Lung (tissue), 12 donors: Measurements from ENCODE around the gene POM121L2. TPM values are rescaled to one million over a fixed set of nuclear protein-coding genes. Genes with fewer than 3 reads are reported as not detected.

Experiments used
- ATAC-seq: fragments of 200-7000 bp; cut with Tn5 transposase; one replicate; pipeline ENCODE4 v1.9.1; 2020; ENCODE audit warnings: moderate number of reproducible peaks; ENCODE audit not compliant: insufficient read depth, low FRiP score
- DNase-seq, 3 donors: peaks; one replicate each; pipeline ENCODE4 v3.0.0-alpha.2; 2013 to 2017
- H3K27ac ChIP-seq, 2 donors: one replicate each; pipeline ENCODE4 v1.5.1; 2013; ENCODE audit warnings: mild to moderate bottlenecking in 2 of 2, moderate library complexity in 2 of 2, control low read depth in 1 of 2, inconsistent platforms in 1 of 2, low read depth in 1 of 2, low read length in 1 of 2
- H3K27me3 ChIP-seq, 3 donors: one replicate each; pipeline ENCODE4 v1.5.1; 2013; ENCODE audit warnings: low read length in 2 of 3; ENCODE audit not compliant: control insufficient read depth in 3 of 3, insufficient read depth in 3 of 3
- H3K36me3 ChIP-seq, 4 donors: one replicate each; pipeline ENCODE4 v1.5.1; 2013; ENCODE audit warnings: low read length in 4 of 4, mild to moderate bottlenecking in 1 of 4, moderate library complexity in 1 of 4; ENCODE audit not compliant: control insufficient read depth in 4 of 4, insufficient read depth in 4 of 4
- H3K4me1 ChIP-seq, 5 donors: one replicate each; pipeline ENCODE4 v1.5.1; 2013; ENCODE audit warnings: low read length in 5 of 5, mild to moderate bottlenecking in 2 of 5, moderate library complexity in 1 of 5; ENCODE audit not compliant: control insufficient read depth in 5 of 5, insufficient read depth in 5 of 5
- H3K4me3 ChIP-seq: one replicate; pipeline ENCODE4 v1.5.1; 2013; ENCODE audit warnings: mild to moderate bottlenecking, control low read depth, moderate library complexity
- H3K9ac ChIP-seq, 2 donors: one replicate each; pipeline ENCODE4 v1.5.1; 2013; ENCODE audit warnings: low read length in 2 of 2, control low read depth in 1 of 2; ENCODE audit not compliant: insufficient read depth in 1 of 2
- H3K9me3 ChIP-seq, 4 donors: one replicate each; pipeline ENCODE4 v1.5.1; 2013; ENCODE audit warnings: low read length in 3 of 4, mild to moderate bottlenecking in 1 of 4, moderate library complexity in 1 of 4; ENCODE audit not compliant: control insufficient read depth in 4 of 4, insufficient read depth in 3 of 4
- WGBS, 2 donors: extraction: QIAGEN DNeasy Blood & Tissue Kit; methylation state at CpG; one replicate each; pipeline ENCODE4 v1.1.7; 2013; 5-methylcytosine and 5-hydroxymethylcytosine counted together
- polyA plus RNA-seq, 2 donors: library from polyadenylated mRNA; stranded (reverse); fragments of 200-250 nt; gene quantifications; one replicate each; pipeline ENCODE4 v1.2.1, GENCODE V29; 2013
- total RNA-seq, 2 donors: library from RNA; depleted of rRNA in 1 of 2; stranded (reverse); fragments of >200 nt in 1 of 2; gene quantifications; one replicate each; pipeline ENCODE4 v1.2.1, GENCODE V29; 2014 to 2021
- TF ChIP-seq, protein P1 (sequence below): IDR thresholded peaks from 2 replicates; pipeline ENCODE4 v1.5.1; 2012; ENCODE audit warnings: mild to moderate bottlenecking; ENCODE audit errors: control extremely low read depth, extremely low read depth
- donor health status: control.
- donor health status: control.
- donor health status: Bipolar disorder and iron deficiency.
- donor health status: healthy.
- donor health status: DM: yes; HTN: yes; CAD: no.

Gene POM121L2
- total and polyA plus RNA-seq, 4 donors: not detected

DNA sequence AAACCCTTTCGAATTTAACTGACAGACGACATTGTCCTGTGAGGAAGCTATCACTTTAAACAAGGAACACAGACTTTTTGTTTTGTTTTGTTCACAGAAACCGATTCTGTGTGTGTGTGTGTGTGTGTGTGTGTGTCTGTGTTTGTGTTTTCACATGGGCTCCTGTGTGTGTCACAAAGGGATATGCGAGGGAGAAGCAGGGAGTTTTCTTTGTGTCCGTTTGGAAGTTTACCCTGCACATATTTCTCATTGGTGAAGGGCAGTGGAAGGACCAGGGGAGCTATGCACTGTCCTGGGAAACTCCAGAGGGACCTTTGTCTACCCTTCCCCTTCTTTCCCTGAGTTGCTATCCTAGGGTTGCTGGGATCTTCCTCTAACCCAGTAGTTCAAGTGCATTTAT, 17.7 kb downstream of the POM121L2 start:
- Histone ChIP-seq H3K27me3 (peaks cover 19 to 97% (median 91%) of the 10 kb centered on the region in 3 donors), H3K9me3 (peaks cover 0 to 19% (median 3%) of the 10 kb centered on the region in 4 donors), H3K9ac (no peak overlapping the region), H3K4me1 (no peaks in the 10 kb centered on the region), H3K27ac (no peak overlapping the region), H3K36me3 (no peaks in the 10 kb centered on the region), H3K4me3 (no peak overlapping the region)
- TF ChIP-seq, protein P1, sequence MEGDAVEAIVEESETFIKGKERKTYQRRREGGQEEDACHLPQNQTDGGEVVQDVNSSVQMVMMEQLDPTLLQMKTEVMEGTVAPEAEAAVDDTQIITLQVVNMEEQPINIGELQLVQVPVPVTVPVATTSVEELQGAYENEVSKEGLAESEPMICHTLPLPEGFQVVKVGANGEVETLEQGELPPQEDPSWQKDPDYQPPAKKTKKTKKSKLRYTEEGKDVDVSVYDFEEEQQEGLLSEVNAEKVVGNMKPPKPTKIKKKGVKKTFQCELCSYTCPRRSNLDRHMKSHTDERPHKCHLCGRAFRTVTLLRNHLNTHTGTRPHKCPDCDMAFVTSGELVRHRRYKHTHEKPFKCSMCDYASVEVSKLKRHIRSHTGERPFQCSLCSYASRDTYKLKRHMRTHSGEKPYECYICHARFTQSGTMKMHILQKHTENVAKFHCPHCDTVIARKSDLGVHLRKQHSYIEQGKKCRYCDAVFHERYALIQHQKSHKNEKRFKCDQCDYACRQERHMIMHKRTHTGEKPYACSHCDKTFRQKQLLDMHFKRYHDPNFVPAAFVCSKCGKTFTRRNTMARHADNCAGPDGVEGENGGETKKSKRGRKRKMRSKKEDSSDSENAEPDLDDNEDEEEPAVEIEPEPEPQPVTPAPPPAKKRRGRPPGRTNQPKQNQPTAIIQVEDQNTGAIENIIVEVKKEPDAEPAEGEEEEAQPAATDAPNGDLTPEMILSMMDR: no peak
- WGBS, 2 donors: 8 to 16% methylated on average over 5 of the region's 5 CpGs
- DNase-seq: peak in 1 of 3 donors; percentile 21
- ATAC-seq: no peak

DNA sequence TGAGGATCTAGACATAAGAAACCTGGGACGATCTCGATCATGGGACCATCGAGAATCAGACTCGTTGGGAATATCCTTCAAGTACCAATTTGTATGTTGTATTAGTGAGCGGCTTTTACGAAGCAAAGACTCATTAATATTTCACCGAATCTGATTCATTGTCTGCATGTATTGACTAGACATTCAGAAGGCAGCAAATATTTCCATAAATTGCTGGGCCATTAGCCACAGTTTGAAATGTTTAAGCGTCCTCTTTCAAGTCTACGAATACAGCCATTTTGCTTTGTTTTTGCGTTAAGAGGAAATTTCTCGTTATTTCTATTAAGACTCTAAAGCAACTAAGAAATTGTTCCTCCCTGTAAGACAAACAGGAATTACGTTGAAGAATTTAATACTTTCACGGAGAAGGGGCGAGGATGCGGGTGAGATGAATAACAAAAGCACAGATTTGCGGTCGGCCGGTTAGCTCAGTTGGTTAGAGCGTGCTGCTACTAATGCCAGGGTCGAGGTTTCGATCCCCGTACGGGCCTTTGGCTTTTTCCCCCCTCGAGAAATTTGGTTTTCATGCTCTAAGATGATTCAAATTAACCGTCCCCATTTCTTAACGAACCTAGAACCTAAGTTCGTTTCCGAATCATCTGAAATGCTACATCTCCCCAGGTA, 18.5 kb downstream of the POM121L2 start:
- Histone ChIP-seq H3K27ac (no peak overlapping the region), H3K9me3 (peaks cover 0 to 19% (median 3%) of the 10 kb centered on the region in 4 donors), H3K36me3 (no peaks in the 10 kb centered on the region), H3K4me3 (no peak overlapping the region), H3K9ac (no peak overlapping the region), H3K4me1 (no peaks in the 10 kb centered on the region), H3K27me3 (peaks cover 25 to 99% (median 98%) of the 10 kb centered on the region in 3 donors)
- DNase-seq (peak in 2 of 3 donors; percentile 49 to 51), ATAC-seq (no peak)
- TF ChIP-seq, protein P1: no peak
- 16 to 24% methylated on average over 28 of the region's 28 CpGs for WGBS, 2 donors

DNA sequence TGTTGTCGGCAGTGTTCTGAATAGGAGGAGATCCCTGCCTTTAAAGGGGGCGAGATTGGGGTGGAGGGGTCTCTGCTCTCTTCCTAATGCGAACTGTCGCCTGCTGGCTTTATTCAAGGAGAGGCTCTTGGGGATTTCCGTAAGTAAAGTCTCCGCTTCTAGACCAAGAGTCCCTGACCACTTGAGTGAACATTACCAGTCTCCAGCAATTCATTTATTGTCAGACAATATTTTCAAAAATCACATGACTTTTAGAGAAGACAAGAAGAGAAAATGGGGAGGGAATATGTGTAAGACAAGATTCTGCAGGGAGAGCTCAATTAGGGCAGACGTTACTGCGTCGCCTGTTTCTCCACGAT, 21.2 kb downstream of the POM121L2 start:
- no peak overlapping the region for H3K27ac ChIP-seq
- H3K36me3 ChIP-seq: no peaks in the 10 kb centered on the region
- H3K9ac ChIP-seq: no peak overlapping the region
- 15 to 17% methylated on average over 10 of the region's 10 CpGs for WGBS, 2 donors
- TF ChIP-seq, protein P1: no peak
- no peak overlapping the region for H3K4me3 ChIP-seq
- no peaks in the 10 kb centered on the region for H3K4me1 ChIP-seq
- DNase-seq: no peak
- peaks cover 25 to 98% (median 93%) of the 10 kb centered on the region in 3 donors for H3K27me3 ChIP-seq
- no peak for ATAC-seq
- H3K9me3 ChIP-seq: peaks cover 0 to 19% (median 3%) of the 10 kb centered on the region in 4 donors
